ENCODE data around the gene FRMD3.

Gene FRMD3

GRCh38 chr9:83475741-83476140, 62.5 kb downstream of the FRMD3 start:
- in situ Hi-C loops (cut with HindIII; ENCODE audit: low sequenced_read_pairs), result no loop called here

- in situ Hi-C loops (cut with HindIII; ENCODE audit: low sequenced_read_pairs), result no loop called here
These were observed 63.6 kb downstream of the FRMD3 start for GRCh38 chr9:83474631-83475030.

- in situ Hi-C loops (cut with HindIII; ENCODE audit: low sequenced_read_pairs), result no loop called here
These were observed 64.7 kb downstream of the FRMD3 start for GRCh38 chr9:83473488-83473971.

DNA sequence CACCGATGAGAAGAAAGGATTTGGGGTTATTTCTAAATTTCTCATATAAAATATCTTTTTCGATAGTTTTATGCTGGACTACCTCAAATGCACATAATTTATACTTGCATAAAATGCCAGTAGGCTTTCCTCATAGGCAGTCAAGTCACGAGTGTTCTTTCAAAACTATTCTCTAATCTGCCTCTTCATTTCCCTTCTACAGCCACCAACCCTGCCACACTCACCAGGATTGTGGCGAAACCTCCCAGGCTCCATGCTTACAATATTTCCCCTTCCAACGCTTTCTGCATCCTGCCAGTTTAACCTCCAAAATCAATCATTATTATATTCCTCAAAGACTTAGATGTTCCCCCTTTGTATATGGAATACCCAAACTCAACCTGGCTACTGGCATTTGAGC, 65.4 kb downstream of the FRMD3 start:
- in situ Hi-C loops (cut with HindIII; ENCODE audit: low sequenced_read_pairs), result no loop called here

DNA sequence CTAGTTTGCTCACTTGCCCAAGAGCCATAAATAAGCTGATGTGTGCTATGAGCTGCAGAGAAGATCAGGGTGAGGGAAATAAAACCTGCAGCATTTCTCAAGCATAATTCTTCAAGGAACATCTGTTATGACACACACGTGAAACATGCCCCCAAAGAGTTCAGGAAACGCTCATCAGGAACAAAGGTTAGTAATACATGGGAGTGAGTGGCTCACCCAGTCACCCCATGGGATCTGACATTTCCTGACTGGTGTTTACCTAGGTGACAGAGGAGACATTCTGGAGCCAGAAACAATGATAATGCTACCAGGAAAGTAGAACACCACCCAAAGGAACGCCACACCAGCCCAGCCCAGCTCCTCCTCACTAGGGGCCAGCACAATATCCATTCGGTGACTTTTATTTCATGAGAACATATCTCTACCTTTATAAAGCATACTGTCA, 66.0 kb downstream of the FRMD3 start:
- in situ Hi-C loops (cut with HindIII; ENCODE audit: low sequenced_read_pairs), result no loop called here

GRCh38 chr9:83471241-83471640, 67.0 kb downstream of the FRMD3 start:
- in situ Hi-C loops (cut with HindIII; ENCODE audit: low sequenced_read_pairs), result no loop called here

GRCh38 chr9:83469722-83470121, 68.5 kb downstream of the FRMD3 start:
- in situ Hi-C loops (cut with HindIII; ENCODE audit: low sequenced_read_pairs), result no loop called here

DNA sequence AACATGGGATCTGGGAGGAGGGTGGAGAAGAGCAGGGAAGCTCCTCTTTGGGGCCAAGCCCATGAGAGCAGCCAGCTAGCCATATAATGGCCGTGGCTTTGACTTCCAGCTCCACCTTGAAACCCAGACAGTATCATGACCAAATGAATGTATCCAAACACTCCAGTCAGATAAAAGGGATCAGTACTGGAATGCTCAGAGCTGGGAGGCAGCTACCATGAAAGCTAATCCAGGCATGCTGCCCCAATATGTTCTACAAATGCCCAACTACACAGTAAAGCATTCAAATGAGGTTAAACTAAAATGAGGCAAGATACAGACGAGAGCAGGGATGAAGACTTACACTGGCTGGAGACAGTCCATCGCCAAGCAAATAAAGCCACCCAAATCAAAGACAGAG, 69.4 kb downstream of the FRMD3 start:
- in situ Hi-C loops (cut with HindIII; ENCODE audit: low sequenced_read_pairs), result no loop called here

DNA sequence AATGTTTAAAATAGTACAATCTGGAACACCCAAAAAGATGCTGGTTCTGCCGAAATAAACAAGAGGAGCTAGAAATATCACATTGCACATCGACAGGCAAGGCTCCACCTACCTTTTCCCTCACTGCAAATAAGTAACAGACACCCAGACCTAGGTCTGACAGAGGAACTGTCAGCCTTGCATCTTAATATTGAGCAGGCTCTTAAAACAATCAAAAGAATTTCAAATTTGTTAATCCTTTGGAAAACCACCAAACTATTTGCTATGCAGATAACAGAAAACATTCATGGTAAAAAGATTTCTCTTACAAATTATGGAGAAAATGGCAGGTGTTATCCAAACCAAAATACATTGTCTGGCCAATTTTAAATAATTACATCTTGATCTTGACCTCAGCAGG, 71.3 kb downstream of the FRMD3 start:
- in situ Hi-C loops (cut with HindIII; ENCODE audit: low sequenced_read_pairs), result no loop called here

DNA sequence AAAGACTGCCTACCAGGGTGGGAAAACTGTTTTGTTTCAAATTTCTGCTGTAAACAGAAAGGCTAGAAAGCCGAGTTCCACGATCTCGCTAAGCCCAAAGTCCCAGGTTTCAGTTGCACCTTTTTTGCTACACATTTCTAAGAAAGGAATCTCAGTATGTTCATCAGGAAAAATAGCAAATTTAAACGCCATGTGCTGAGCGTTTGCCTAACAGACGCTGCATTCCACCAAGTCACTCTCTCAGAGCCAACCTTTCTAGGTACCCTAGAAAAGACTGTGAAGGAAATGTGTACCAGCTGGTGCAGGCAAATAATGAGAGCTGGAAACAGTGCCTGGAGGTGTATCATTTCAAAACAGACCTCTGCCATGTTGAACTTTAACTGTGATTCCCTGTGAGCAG, 71.8 kb downstream of the FRMD3 start:
- in situ Hi-C loops (cut with HindIII; ENCODE audit: low sequenced_read_pairs), result no loop called here

- in situ Hi-C loops (cut with HindIII; ENCODE audit: low sequenced_read_pairs), result no loop called here
These were observed 78.4 kb downstream of the FRMD3 start for GRCh38 chr9:83459830-83460229.

- in situ Hi-C loops (cut with HindIII; ENCODE audit: low sequenced_read_pairs), result no loop called here
These were observed 79.7 kb downstream of the FRMD3 start for GRCh38 chr9:83458530-83458929.

DNA sequence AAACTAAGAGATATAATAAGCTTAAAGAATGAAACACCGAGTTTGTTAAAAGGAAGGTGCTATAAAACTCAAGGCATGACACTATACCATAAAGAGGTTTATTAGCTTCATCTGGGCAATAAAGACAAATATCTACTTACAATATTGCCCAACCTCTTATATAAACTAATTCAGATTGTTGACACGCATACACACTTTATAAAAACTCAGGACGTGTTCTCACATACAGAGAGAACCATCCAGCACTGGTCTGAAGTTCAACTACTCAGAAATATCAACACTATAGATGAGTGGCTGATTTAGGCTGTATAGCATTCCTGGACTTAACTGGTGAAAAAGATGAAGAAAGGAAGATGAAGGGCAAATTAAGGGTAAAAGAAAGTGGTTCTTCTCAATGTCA, 81.2 kb downstream of the FRMD3 start:
- in situ Hi-C loops (cut with HindIII; ENCODE audit: low sequenced_read_pairs), result no loop called here

- in situ Hi-C loops (cut with HindIII; ENCODE audit: low sequenced_read_pairs), result no loop called here
These were observed 82.0 kb downstream of the FRMD3 start for GRCh38 chr9:83456226-83456625.

- in situ Hi-C loops (cut with HindIII; ENCODE audit: low sequenced_read_pairs), result no loop called here
These were observed 84.1 kb downstream of the FRMD3 start for GRCh38 chr9:83454076-83454475.

DNA sequence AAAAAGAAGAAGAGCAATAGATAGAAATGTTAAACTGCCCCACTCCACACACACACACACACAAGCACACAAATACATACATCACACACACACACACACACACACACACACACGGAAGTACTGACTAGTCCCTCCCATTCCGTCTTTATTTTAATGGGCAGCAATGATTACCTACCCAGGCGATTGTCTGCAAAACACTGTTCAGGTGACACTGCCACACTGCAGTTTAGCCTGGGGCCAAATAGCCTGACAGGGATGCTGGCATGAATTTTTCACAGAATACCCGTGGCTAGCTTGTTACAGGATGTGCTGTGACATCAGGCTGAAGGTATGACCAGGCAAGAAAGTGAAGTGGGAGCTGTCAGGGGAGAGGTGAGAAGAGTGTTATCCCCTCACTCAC, 86.9 kb downstream of the FRMD3 start:
- in situ Hi-C loops (cut with HindIII; ENCODE audit: low sequenced_read_pairs), result no loop called here

GRCh38 chr9:83449983-83450382, 88.2 kb downstream of the FRMD3 start:
- in situ Hi-C loops (cut with HindIII; ENCODE audit: low sequenced_read_pairs), result no loop called here

DNA sequence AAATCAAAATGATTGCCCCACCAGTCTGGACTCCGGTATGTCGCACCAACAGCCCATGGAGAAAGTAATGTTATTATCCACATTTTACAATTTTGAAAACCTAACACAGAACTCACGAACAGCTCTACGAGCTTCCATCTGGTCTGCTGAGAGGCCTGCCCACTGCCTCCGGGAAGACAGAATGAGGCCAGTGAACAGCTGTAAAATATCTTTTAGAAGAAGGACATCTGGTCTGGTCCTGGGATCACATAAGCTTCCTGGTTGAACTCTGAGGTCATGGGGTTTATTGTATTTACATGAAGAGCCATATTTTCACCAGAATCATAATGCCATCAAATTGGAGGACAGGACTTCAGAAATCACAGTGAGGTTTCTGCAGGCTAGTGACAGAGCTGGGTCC, 89.0 kb downstream of the FRMD3 start:
- in situ Hi-C loops (cut with HindIII; ENCODE audit: low sequenced_read_pairs), result no loop called here

GRCh38 chr9:83448626-83449025, 89.6 kb downstream of the FRMD3 start:
- in situ Hi-C loops (cut with HindIII; ENCODE audit: low sequenced_read_pairs), result no loop called here

DNA sequence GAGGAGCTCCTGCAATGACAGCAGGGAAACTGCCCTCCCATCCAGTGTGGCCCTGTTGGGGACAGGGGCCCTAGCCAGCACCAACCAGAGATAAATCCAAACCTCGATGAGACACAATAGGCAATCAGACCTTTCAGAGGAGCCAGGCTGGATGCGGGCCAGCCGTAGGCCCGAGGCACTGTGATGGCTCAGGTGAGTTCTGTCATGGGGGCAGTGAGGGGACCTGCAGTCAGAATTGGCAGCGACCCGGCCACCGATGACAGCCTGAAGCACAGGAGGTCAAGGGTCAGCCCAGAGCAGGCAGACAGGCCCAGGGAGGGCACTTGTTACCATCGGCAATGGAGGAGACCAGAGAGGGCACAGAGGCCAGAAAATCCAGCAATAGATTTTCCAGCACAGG, 90.8 kb downstream of the FRMD3 start:
- in situ Hi-C loops (cut with HindIII; ENCODE audit: low sequenced_read_pairs), result no loop called here

- in situ Hi-C loops (cut with HindIII; ENCODE audit: low sequenced_read_pairs), result no loop called here
These were observed 92.4 kb downstream of the FRMD3 start for GRCh38 chr9:83445703-83446265.

DNA sequence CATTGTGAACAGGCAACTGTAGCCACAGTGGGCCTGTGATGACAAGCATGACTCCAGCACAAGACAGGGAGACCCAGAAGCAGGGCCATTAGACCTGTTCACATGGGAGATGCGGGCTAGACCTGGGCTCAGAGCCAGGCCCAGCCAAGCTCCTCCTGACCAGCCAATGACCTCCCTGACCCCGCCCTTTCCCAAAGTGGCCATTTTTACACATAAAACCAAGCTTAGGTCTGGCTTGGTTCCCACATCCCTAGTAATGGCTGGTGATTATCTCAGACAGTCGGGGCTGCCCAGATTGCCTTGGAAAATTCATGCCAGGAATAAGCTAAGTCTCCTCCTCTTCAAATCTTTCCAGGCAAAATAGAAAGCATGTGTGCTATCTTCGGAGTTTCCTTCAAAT, 94.1 kb downstream of the FRMD3 start:
- in situ Hi-C loops (cut with HindIII; ENCODE audit: low sequenced_read_pairs), result no loop called here

DNA sequence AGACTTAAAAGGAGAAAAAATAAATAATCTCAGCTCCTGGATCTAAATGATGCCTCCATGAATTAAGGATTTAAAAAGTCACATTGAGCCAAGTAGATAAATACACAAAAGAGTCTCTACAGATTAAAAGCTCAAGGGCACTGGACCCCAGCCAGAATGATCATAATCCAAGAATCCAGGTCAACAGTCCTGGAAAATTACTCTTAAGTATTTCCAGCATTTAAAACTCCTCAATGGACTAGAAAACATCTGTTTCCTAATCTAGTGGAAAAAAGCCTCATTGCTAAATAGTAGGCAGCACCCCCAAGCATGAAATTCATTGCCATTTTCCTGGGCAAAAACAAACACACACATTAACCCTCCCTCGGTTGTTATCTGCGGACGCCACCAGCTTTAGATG, 96.8 kb downstream of the FRMD3 start:
- in situ Hi-C loops (cut with HindIII; ENCODE audit: low sequenced_read_pairs), result no loop called here
